IPS-NIHi11 (cell line): ENCODE data around the gene FAM168B.

Experiments
- DNase-seq: peaks from one replicate; pipeline ENCODE4 v3.0.0; 2012; ENCODE audit warnings: mixed read lengths, low spot score

FAM168B gene

DNA sequence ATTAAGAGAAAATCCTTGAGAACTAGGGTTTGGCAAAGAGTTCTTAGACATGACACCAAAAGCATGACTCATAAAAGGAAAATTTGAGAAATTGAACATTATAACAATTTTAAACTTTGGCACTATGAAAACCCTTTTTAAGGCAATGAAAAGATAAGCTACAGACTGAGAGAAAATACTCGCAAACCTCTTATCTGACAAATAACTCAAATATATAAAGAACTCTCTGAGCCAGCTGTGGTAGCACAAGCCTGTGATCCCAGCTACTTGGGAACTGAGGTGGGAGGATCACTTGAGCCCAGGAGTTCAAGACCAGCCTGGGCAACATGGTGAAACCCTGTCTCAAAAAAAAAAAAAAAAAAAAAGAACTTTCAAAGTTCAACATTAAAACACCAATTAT lies 70.5 kb downstream of the FAM168B start:
- no peak for DNase-seq

DNA sequence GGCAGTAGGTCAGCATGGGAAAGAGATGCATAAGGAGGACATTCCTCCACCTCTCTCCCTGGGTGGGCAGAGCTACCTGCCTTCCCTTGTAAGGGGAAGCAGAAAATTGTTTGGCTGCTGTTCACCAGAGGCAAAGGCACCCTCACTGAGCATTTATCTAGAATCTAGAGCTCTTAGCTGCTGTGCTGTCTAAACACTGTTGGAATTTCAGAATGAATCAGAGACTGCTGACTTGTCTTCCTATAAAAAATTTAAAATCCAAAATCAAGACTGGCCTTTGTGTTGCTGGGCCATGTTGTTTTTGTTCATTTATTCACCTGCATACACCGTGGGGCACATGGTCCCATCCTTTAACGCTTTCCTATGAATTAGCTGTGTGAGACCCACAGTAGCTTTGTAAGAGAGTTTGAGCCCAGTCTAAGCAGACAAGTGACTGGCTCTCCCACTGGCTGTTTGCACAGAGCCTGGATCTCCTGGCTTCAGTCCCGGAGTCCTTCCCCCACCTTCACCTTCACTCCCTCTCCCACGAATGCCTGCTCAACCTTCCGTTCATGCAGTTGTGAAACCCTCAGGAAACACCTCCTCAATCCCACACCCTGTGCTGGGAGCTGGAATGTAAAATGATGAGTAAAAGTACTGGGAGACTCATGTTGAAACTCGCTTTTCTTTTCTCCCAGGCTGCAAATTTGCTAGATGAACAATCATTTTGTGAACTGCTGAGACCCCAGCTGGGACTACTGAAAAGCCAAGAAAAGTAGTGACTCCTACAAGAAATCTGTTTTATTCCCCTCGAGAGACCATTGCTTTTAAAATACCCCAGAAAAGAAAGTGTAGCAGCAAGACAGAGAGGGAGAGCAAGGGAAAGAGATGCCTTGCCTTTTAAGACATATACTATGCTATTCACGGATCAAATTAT lies 76.2 kb downstream of the FAM168B start:
- DNase-seq, result no peak

- no peak for DNase-seq
Observed at GRCh38 chr2:131015764-131016163, 77.5 kb downstream of the FAM168B start.

- no peak for DNase-seq
Observed at GRCh38 chr2:131014141-131014540, 79.1 kb downstream of the FAM168B start.

DNA sequence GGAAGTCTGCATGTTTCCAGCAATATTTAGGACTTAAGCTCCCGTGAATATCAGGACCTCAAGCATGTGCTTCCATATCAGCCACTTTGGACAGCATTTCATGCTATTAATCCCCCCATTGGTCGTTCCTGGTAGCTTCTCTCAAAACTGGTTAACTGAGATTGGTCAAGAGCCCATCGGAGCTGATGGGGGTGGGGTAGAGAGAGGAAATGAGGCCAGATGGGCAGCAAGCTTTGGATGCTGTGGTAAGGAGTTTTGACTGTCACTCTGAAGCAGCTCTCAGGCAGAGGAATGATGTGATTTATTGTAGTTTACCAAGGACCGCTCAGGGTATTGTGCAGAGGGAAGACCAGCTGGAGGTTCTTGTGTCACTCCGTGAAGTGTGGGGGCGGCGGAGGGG lies 81.8 kb downstream of the FAM168B start:
- no peak for DNase-seq

- DNase-seq, result no peak
Observed at GRCh38 chr2:131010566-131010965, 82.7 kb downstream of the FAM168B start.

- DNase-seq, result no peak
Observed at GRCh38 chr2:131009713-131010475, 83.4 kb downstream of the FAM168B start.

GRCh38 chr2:131008967-131009366 lies 84.3 kb downstream of the FAM168B start:
- DNase-seq, result no peak

DNA sequence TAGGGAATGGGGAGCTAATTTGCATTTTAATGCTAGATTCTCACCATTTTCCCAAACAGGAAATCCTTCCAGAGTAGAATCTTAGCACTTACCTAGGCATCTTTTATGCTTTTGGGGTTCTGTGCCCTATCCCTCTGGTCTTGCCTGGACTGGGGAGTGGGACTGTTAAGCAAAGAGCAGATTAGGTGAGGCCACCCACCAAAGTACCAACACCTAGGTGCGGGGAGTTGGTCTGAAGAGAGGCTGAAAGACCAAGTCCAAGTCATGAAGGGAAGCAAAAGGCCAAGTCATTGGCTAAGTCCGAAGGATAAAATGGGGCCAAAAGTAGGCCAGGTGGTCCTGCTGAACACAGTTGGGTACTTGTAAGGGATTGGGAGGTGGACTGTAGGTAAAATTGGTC lies 86.7 kb downstream of the FAM168B start:
- no peak for DNase-seq

DNA sequence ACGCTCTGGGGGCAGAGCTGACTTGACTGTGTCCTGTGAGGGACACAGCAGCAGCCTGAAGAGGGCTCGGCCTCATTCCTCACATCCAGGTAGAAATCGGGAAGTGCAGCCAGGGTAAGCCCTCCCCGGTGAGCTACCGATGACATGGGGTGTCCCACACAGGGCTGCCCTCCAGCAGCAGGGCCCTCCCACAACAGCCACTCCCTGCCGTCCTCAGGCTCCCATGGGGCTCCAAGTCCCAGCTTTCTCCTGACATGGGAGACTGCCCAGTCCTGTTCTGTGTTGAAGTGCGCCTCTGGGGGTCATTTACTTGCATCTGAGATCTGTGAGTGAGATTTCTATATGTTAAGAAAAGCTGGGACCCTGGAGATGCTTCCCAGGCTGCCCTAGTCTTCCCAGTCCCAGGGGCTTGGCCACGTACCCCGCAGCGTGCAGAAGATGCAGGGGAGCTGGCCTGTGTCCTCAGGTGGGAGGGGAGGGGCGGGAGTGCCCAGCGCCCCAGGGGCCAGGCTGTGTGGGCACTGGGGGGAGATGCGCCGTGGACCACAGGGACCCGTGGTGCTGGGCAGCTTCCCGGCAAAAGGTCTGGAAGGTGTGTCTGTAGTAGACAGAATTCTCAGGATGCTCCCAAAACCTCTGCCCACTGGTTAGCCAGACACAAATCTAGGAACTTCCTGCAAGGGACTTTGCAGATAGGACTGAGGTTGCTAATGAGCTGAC lies 87.9 kb downstream of the FAM168B start:
- no peak for DNase-seq

DNA sequence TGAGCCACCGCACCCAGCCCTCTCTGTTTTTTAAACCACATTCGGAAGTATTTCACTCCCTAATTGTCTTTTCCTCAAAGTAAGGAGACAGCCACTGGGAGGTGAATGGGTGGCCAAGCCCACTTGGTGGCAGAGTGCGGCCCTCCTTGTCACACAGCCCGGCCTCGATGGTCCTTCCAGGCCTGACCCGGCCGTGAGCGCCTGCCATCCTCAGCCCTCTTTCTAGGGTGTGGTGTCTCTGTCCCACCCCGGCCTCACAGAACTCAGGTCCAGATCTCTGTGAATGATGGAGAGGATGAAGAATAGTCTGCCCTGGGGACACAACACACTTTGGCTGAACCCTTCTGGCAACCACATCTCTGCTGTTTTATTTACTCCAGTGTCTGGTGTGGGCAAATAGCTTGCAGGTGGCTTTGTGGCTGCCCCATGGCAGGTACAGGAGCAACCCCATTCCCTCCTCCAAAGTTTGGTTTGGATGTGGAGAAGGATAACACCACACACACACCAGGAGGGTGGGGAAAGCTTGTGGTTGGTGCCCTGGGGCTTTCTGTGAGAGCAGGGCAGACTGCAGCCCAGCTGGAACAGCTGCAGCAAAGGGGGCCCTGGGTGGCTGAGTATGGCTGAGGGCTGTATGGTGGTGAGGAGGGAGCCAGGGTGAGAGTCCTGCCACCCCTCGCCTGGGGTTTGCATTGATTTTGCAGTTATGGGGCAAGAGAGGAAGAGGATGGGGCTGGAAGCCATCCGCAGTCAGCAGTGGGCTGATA lies 88.6 kb downstream of the FAM168B start:
- DNase-seq, result no peak

- no peak for DNase-seq
Observed at GRCh38 chr2:130998561-130998960, 94.7 kb downstream of the FAM168B start.
